ENCODE measurements around the gene ATRIP.

The ATRIP gene

GRCh38 chr3:48503401-48504050 lies 57.0 kb downstream of the ATRIP start:
- no peak for DNase-seq (ENCODE audit: low read depth, low spot score)

DNA sequence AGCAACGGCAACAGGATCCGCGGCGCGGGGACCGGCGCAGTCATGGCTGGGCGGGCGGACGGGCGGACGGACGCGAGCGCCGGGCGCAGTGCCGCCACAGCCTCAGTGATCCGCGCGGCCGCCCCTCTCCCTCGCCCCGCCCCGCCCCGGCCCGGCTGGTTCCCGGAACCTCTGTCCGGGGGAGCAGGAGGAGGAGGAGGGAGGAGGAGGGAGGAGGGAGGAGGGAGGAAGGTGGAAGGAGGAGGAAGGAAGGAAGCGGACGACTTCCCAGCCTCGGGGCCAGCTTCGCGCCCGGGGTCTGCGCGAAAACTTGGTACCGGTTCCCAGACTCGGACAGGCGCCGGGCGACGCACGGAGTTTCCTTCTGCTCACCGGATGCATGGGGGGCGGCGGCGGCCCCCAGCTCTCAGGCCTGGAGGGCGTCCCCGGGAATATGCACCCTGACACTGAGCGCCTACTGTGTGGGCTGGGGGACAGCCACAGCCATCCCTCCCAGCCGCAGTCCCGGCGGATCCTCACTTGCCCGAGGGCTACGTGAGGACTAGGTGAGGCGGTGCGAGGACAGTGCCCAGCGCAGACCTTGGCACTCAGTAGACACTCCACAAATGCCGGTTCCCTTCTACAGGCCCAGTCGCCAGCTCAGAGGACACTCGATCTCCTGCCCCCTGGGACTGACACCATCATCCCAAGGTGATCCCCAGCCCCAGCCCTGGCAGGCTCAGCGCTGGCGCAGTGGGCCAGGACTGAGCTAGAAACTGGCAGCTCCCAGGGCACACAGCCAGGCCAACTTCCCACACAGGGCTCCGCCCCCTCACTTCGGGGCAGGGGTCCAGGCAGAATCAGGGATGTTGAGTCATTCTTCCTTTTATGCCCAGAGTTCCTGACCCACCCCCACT lies 57.8 kb downstream of the ATRIP start, which contains the start of gene SHISA5:
TSS of gene SHISA5 (minus strand) at position 124 of the 896 bp plus-strand sequence. CDS start at position 44, 80 bp downstream.
- no peak for DNase-seq (ENCODE audit: low read depth, low spot score)

DNA sequence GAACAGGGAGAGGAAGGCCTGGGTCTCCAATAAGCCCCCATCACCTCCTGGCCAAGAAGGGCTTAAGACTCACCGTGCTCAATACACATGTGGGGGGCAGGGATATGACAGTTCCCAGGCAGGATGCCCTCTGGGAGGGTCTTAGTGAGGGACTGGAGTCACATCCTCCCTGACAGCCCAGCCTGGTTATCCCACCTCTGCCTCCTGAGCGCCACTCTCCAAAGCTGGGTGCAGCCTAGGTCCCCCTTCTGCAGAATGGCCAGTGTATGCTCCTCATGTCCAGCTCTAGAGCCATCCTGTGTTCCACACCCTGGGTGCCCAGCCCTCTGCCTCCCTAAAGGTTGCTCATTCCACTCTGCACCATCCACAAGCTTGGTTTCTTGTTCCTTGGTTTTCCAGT lies 58.6 kb downstream of the ATRIP start:
- no peak for DNase-seq (ENCODE audit: low read depth, low spot score)

DNA sequence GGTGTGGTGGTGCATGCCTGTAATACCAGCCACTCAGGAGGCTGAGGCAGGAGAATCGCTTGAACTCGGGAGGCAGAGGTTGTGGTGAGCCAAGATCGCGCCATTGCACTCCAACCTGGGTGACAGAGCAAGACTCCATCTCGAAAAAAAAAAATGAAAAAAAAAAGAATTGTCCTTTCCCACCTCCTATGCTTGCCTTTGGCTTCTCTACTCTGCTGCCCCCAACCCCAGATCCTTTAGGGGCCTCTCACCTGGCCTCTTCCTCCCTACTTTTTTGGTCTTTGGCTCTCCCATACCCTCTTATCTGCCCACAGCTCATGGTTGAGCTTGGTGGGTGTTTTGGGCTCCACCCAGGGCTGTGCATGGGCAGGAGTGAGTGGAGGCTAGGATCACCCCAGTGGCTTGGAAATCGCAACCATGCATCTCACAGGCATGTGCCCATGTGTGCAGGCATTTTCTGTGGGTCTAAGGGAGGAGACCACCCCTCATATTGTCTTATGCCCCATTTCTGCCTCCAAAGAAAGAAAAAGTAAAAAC lies 59.5 kb downstream of the ATRIP start:
- no peak for DNase-seq (ENCODE audit: low read depth, low spot score)

DNA sequence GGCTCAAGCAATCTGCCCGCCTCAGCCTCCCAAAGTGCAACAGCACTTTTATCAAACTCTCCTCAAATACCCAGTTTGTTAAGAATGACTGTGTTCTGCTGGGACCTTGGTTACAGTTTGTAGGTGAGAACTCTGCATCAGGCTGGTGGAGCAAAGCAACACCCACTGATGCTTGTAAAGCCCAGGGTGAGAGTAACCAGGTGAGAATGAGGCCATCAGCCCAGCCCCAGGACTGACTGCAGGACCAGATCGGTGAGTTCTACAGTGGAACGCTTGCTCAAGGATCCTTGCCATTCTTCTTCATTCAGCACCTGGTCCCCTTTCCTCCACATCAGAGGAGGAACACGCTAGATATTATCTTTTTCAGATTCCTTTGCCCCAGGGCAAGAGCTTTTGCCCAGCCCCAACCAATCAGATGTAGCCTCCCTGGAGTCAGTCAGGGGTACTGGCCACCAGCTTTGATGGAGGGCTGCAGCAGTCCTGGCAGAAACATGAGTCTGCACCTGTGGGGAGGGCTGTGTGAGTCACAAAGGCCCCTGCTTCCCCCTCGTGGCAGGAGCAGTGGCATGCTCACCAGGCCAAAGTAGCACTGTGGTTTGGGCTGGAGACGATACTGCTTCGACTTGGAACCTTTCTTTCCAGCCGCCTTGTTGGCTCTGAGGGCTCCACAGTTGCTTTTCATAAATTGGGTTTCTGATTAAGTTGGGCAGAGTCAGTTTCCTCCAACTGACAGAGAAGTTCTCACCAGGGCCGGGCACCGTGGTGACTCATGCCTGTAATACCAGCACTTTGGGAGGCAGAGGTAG lies 60.9 kb downstream of the ATRIP start:
- DNase-seq (ENCODE audit: low read depth, low spot score), result peak; percentile 79

- no peak for DNase-seq (ENCODE audit: low read depth, low spot score)
Observed at GRCh38 chr3:48511551-48511950, 65.0 kb downstream of the ATRIP start.

DNA sequence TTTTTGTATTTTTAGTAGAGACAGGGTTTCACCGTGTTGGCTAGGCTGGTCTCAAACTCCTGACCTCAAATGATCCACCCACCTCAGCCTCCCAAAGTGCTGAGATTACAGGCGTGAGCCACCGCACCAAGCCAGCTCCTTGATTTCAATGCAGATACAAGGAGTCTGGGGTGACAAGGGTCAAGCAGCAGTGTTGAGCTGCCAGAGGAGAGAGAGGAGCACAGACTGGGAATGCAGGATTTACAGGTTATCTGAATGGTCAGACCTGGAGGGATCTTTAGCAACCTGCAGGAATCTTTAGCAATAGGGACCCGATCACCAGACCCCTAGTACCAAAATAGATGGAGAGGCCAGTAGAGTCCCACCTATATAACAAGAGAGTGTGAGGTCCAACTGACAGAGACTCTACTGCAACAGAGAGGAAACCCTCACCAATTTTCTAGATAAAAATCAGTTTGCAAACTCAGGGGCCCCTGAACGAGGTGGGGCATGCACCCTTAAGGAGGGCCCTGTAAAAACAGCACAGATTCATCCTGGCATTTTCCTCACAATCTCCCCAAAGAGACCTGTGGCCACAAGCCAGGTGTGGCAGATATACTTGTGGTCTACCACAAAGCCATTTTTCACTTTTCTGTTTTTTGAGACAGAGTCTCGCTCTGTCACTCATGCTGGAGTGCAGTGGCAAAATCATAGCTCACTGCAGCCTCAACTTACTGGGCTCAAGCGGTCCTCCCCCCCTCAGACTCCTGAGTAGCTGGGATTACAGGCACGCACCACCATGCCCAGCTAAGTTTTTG lies 68.1 kb downstream of the ATRIP start:
- no peak for DNase-seq (ENCODE audit: low read depth, low spot score)

Data from iPS DF 19.7 (cell line).